Mesothelial cell of epicardium (in vitro differentiated cells): ENCODE measurements around the gene CDKAL1. TPM values are rescaled to one million over a fixed set of nuclear protein-coding genes. Genes with fewer than 3 reads are reported as not detected.

Experiments
- DNase-seq, 2 experiments: peaks; one replicate each; pipeline ENCODE4 v3.0.0; 2021; ENCODE audit warnings: low spot score in 2 of 2; ENCODE audit not compliant: unreplicated experiment in 2 of 2
- H3K27ac Mint-ChIP-seq: 2 replicates; pipeline ENCODE4 v1.8.0; 2021; ENCODE audit warnings: mixed read lengths
- H3K27me3 Mint-ChIP-seq: 2 replicates; pipeline ENCODE4 v1.8.0; 2021; ENCODE audit warnings: low read depth, mixed read lengths
- H3K36me3 Mint-ChIP-seq: 2 replicates; pipeline ENCODE4 v1.8.0; 2021; ENCODE audit warnings: mixed read lengths
- H3K4me1 Mint-ChIP-seq: 2 replicates; pipeline ENCODE4 v1.8.0; 2021; ENCODE audit warnings: mixed read lengths
- H3K4me3 Mint-ChIP-seq: 2 replicates; pipeline ENCODE4 v1.8.0; 2021; ENCODE audit warnings: mild to moderate bottlenecking, moderate library complexity, mixed read lengths
- H3K9me3 Mint-ChIP-seq: 2 replicates; pipeline ENCODE4 v1.8.0; 2021; ENCODE audit warnings: mixed read lengths
- total RNA-seq: library from RNA; stranded (reverse); gene quantifications from 3 replicates; pipeline ENCODE4 v1.2.1, GENCODE V29; 2021
- TF ChIP-seq, protein P1 (sequence below): fragments of 200-600 bp; sonication (generic); IDR thresholded peaks from one replicate; pipeline ENCODE4 v1.5.0; 2021; ENCODE audit warnings: antibody characterized with exemption; ENCODE audit not compliant: unreplicated experiment

The CDKAL1 gene
- total RNA-seq, 1 donor from 2014 or later = 22.6 TPM

DNA sequence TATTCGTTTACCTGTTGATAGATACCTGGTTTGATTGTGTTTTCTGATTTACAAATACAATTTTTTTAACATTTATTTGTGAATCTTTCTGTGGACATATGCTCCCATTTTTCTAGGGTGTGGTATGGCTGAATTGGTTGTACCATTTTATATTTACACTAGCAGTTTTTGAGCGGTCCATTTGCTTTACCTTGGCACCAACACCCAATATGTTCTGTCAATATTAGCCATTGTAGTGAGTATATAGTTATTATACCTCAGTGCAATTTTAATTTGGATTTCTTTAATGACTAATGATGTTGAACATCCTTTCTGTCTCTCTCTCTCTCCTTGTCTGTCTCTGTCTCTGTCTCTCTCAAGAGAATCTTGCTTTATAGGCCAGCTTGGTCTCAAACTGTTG, 278.5 kb downstream of the CDKAL1 start:
- Mint-ChIP-seq H3K4me3 (no peak overlapping the region), H3K27me3 (no peaks in the 10 kb centered on the region), H3K27ac (peak overlapping the region; percentile 78), H3K4me1 (peaks cover 55% of the 10 kb centered on the region), H3K9me3 (peaks cover 19% of the 10 kb centered on the region), H3K36me3 (peaks cover 17% of the 10 kb centered on the region)
- TF ChIP-seq, protein P1, sequence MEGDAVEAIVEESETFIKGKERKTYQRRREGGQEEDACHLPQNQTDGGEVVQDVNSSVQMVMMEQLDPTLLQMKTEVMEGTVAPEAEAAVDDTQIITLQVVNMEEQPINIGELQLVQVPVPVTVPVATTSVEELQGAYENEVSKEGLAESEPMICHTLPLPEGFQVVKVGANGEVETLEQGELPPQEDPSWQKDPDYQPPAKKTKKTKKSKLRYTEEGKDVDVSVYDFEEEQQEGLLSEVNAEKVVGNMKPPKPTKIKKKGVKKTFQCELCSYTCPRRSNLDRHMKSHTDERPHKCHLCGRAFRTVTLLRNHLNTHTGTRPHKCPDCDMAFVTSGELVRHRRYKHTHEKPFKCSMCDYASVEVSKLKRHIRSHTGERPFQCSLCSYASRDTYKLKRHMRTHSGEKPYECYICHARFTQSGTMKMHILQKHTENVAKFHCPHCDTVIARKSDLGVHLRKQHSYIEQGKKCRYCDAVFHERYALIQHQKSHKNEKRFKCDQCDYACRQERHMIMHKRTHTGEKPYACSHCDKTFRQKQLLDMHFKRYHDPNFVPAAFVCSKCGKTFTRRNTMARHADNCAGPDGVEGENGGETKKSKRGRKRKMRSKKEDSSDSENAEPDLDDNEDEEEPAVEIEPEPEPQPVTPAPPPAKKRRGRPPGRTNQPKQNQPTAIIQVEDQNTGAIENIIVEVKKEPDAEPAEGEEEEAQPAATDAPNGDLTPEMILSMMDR = no peak
- DNase-seq = no peak

DNA sequence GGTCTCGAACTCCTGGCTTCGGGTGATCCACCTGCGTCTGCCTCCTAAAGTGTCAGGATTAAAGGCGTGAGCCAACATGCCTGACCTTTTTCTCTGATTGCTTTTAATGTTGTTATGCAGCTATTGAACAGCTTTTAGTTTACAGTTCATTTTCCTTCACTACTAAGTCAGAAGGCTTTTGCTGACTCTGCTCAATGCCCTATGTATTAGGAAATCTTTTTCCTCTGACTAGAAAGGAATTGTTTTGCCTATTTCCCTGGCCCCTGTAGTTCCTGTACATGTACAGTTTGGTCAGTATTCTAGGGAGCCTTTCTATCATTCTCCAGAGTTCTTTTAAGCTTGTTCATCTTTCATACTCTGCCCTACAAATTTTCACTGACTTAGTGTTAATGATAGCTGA, 280.2 kb downstream of the CDKAL1 start:
- Mint-ChIP-seq H3K4me1 (peaks cover 48% of the 10 kb centered on the region), H3K36me3 (peaks cover 17% of the 10 kb centered on the region), H3K4me3 (no peak overlapping the region), H3K27me3 (no peaks in the 10 kb centered on the region), H3K9me3 (peaks cover 19% of the 10 kb centered on the region), H3K27ac (peak overlapping the region; percentile 59)
- DNase-seq = no peak
- TF ChIP-seq, protein P1 = no peak

DNA sequence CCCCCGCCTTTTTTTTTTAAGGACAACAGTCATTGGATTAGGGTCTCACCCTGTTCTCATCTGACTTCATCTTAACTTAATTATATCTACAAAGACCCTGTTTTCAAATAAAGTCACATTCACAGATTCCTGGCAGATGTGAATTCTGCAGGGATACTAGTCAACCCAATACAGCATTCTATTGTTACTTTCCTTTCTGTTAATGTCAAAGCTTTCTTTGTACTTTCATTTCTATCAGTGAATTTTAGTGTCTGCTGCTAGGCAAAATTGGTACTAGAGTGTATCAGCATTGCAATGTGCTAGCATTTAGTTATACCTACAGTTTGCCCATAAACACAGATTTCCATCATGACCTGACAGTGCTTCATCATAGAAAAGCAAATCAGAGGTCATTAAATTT, 281.9 kb downstream of the CDKAL1 start:
- Mint-ChIP-seq H3K27me3 (no peaks in the 10 kb centered on the region), H3K36me3 (peaks cover 22% of the 10 kb centered on the region), H3K4me1 (peaks cover 38% of the 10 kb centered on the region), H3K27ac (no peak overlapping the region), H3K9me3 (peaks cover 27% of the 10 kb centered on the region), H3K4me3 (no peak overlapping the region)
- TF ChIP-seq, protein P1 = no peak
- no peak for DNase-seq

DNA sequence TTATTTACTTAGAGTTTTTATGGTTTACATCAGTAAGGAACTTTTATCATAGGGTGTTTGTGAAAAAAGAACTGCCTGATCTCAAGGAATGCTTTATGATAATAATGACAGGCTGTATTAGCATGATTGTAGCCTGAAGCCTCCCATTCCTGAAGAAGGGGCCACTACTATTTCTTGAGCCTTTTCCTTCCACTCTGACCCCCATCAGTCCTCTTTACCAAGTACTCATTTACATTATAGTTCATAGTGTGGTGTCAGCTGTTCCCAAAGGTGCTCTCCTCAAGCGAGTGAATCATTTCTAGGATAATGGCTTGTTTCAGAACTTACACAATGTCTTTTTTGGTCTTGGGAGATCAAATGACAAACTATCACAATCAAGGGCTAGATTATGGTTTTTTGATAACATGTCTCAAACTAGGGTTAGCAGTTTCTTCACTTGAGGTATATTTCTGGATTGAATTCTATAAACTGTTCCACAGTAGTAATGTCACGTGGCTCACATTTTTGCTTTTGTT, 283.6 kb downstream of the CDKAL1 start:
- DNase-seq = no peak
- Mint-ChIP-seq H3K9me3 (peaks cover 27% of the 10 kb centered on the region), H3K4me1 (peaks cover 29% of the 10 kb centered on the region), H3K27me3 (no peaks in the 10 kb centered on the region), H3K4me3 (no peak overlapping the region), H3K36me3 (peaks cover 24% of the 10 kb centered on the region), H3K27ac (peak overlapping the region; percentile 37)
- TF ChIP-seq, protein P1 = no peak

DNA sequence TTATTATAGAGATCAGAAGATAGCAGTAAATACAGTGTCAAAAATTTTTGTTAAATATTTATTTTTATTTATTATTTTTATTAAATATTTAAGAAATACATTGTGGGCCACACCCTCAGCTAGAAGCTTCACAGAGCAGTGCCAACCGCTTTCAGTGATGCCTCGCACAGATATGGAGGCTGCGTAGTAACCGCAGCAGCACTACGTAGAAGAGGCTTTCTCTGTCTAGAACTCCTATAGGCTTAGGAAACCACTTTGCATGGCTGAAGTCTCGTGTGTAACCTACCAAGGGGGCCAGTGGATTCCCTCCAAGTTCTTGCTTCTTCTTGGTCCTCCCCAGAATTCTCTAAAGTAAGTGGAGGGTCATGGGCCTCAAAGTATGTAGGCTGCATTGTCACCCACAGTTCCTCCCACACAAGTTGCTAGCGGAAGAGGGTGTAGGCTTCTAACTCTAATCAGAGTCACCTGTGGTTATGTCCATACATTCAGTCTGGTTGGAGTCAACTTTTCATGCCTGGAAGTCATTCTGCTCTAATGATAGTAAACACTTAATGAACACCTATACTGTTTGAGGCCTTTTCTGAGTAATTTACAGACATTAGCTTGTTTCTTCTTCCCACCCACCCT, 285.6 kb downstream of the CDKAL1 start:
- peaks cover 24% of the 10 kb centered on the region for H3K4me1 Mint-ChIP-seq
- peaks cover 18% of the 10 kb centered on the region for H3K9me3 Mint-ChIP-seq
- peaks cover 14% of the 10 kb centered on the region for H3K36me3 Mint-ChIP-seq
- DNase-seq = no peak
- no peaks in the 10 kb centered on the region for H3K27me3 Mint-ChIP-seq
- TF ChIP-seq, protein P1 = no peak
- H3K27ac Mint-ChIP-seq = no peak overlapping the region
- H3K4me3 Mint-ChIP-seq = no peak overlapping the region
